GM19467 (cell line): Measurements from ENCODE around the gene CIDEB.

Experiments used
- ATAC-seq: cut with Tn5 transposase; IDR thresholded peaks from one replicate; pipeline ENCODE4 v1.9.1; 2021; ENCODE audit warnings: mild to moderate bottlenecking, moderate library complexity; ENCODE audit not compliant: unreplicated experiment

CIDEB gene

DNA sequence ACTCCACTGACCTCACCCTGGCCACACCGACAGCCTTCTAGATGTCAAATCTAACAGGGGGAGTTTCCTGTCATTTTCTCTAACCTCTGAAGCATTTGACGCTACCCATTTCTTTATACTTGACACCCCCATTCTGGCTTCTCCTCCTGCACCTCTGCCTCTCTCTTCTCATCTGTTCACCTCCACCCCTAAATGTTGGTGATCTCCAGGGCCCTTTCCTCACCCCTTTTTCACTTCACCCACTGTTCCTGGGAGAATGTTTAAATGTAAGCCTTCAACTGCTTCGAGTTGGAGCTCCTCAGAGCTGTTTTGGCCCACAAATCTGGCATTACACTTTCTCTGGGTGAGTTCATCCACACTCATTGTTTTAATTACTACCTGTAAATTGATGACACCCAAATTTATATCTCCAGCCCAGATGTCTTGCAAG lies 35.9 kb downstream of the CIDEB start:
- no peak for ATAC-seq

DNA sequence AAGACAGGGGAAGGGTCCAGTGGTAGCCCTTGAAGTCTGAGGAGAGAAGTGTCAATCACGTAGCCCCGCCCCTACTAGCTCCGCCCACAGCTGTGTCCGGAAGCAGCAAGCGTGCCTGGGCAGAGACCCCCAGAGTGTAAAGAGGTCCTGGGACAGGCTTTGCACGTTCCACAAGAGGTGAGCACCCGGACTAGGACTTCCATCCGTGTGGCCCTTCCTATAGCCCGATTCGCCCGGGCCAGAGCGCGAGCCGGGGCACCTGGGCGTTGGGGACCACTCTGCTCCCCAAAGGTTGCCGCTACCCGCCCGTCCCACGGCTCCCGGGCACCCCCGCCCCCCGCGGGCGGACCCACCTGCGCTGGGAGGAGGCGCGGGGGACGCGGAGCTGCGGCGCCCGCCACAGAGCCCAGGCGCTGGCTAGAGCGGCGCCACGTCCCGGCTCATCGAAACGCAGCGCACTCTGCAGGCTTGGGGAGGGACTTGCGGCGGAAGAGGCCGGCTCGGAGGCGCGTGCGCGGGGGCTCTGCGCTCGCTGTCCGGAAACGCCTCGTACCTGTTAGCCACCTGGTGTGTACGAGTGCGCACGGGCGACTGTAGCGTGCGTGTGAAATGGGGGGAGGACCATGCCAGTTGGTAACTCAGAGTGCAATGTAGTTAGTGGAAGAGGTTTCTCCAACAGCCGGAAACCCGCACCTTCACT lies 36.5 kb downstream of the CIDEB start, which contains the start of gene RABGGTA:
Gene RABGGTA, minus strand, starts transcription at position 464 of the 700 bp plus-strand sequence. CDS start 482 bp downstream, outside the sequence.
- ATAC-seq: peak; percentile 85

DNA sequence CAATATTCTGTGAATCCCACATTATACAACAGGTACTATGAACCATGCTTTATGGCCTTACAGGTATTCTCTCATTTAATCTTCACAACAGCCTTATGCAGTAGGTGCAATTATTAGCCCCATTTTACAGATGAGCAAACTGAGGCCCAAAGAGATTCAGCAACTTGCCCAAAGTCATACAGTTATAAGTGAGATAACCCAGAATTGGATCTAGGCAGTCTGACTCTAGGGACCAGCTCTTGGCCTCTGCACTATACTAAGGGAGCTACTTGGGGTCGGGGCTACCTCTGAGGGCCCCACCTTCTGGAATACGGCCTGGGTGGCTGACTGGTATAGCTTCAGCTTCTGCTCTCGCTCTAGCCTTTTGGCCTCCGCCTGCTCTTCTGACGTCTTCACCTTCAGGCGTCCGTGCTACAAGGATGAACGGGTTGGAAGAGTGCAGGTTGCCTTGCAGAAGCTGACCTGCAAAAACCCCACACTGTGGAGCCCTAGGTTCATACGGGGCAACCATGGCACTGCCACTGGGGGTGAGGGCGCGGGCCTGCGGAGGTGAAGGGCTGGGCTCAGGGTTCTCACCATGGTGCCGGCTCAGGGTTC lies 37.1 kb downstream of the CIDEB start:
- ATAC-seq: no peak

GRCh38 chr14:24269910-24270536 lies 37.8 kb downstream of the CIDEB start:
- no peak for ATAC-seq

GRCh38 chr14:24269368-24269767 lies 38.4 kb downstream of the CIDEB start:
- no peak for ATAC-seq

DNA sequence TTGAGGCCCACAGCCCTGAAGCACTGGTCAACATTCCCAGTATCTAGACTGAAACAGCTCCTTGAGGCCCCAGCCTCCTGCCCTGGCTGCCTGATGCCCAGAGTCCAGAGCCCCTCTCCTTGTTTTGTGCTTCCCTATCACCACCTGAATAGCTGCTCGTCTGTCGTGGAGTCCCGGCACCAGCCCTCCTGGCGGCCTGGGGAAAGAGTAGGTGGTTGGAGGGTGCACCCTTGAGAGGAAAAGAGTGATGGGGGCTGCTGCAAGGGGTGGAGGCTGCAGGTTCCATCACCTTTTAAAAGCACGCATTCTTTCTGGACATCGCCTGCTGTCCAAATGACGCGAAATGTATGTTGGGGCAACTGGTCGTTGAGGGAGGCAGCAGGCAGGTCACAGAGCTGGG lies 39.6 kb downstream of the CIDEB start:
- no peak for ATAC-seq

GRCh38 chr14:24267516-24267915 lies 40.3 kb downstream of the CIDEB start:
- ATAC-seq: no peak

DNA sequence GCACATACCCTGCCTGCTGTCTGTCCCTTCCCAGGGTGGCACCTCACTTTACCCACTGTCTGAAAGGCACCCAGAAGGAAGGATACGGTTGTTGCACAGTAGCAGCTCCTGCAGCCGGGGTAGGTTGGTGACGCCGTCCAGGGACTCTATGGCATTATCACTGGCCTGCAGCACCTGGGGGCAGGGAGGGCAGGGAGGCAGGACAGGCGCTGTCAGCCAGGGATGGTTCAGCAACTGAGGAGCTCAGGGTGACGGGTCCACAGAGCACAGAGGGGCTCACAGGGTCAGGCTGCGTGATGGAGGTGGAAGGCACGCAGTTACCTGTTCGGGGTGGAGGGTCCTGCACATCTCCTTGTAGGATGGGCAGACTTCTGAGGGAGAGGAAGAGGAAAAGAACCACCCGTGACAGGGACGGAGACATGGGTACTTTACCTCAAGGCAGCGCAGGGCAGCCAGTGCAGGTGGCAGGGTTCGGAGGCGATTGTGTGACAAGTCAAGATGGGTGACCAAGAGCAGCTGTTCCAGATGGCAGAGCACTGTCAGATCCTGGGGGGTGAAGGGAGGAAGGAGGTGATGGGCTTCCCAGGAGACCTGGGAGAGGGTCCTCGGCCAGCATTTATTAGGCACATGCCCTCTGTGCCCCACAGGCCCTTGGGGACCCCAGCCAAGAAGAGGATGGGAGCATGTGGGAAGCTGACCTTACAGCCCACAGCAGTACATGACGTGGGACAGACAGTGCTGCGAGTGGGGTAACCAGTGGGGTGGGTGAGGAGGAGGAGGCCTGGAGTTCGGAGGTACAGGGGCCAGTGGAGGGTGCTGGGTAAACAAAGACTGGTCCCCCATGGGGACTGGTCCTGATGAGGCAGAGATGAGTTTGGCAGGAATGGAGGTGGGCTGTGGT lies 41.2 kb downstream of the CIDEB start:
- ATAC-seq: no peak

GRCh38 chr14:24264298-24264697 lies 43.5 kb downstream of the CIDEB start:
- ATAC-seq: no peak

DNA sequence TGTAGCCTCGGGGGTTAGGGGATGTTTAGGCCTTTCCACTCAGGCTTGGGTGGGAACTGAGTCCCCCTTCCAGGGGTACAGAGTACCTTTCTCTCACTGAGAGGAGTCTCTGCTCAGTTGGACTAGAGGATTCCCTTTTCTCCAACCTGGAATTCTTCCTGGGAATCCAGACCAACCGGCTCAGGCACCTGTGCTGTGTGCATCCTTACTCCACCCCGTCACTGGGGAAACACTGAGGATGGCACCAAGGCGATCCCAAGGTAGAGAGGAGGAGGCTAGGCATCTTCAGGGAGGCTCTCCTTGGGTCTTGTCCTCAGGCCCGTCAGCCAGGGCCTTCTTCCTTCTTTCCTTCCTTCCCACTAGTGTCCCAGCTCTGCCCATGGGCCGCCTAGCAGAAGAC lies 43.9 kb downstream of the CIDEB start:
- no peak for ATAC-seq

DNA sequence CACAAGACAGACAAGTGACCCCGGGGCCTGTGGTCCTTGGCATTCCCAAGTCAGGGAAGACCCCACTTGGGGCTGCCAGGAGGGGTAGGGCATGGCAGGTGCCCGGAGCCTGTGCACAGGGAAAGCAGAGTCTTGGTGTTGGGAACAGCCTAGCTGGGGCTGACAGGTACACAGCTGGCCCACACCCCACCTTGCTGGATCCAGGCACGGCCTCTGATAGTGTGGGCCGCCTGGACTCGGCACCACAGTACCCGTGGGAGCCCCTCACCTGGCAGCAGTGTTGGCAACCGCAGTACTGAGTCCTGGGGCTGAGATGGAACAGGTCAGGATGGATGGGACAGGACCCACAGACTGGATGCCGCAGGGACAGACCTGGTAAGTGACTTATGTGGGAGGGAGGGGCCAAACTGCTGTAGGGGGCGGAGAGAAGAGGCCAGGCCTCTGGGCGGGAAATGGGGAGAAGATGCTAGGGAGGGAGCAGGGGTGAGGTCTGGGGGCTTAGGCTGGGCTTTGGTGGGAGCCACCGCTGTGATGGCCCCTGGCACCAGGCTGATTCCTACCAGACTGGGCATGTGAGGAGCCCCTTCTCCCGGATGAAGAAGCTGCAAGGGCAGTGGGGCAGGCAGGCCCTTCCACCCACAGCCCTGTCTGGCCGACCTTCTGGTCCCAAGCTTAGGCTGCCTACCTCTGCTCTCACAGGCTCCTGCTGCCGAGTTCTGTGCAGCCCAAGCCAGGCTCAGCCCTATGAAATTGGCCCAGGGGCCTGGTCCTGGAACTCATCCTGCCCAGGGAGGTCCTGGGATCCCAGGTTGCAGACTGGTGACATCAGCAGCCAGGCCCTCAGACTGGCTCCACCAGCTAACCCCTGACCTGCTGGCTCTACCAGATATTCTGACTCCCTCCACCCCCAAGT lies 44.7 kb downstream of the CIDEB start, which contains the start of gene TGM1:
Gene TGM1, minus strand, starts transcription at position 357 of the 913 bp plus-strand sequence. CDS start 825 bp downstream, outside the sequence.
- ATAC-seq: no peak

DNA sequence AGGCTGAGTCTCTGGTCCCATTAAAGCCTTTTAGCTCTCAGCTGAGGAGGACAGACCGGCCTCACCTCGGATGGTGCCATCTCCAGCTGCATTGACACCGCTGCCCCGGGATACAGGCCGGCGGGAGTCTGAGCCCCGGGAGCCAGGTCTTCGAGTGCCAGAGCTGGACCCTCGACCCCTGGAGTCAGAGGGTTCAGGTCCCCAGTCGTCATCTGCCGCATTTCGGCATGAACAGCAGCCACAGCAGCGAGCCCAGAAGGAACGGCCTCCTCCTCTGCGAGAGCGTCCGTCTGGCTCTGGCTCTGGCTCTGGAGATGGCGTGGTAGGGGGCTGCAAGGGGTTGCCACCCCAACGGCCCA lies 45.8 kb downstream of the CIDEB start:
- ATAC-seq: no peak

- no peak for ATAC-seq
These were observed 46.4 kb downstream of the CIDEB start for GRCh38 chr14:24261256-24261968.

DNA sequence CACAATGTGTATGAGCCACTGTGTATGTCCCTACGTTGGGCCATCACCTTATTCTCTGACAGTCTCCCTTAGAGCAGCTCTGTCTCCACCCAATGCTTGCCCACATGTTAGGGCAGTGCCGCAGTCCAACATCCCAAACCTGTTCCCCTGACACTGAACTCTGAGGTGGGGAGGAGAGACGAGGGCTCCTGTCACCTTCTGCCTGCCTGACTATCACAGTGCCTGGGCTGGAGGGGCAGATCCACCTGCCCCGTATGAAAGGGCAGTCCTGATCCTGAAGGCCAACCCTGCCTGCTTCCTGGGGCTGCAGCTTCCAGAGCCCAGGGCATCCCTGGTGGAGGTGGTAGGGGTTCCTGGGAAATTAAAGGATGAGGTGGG lies 47.0 kb downstream of the CIDEB start:
- ATAC-seq: no peak

DNA sequence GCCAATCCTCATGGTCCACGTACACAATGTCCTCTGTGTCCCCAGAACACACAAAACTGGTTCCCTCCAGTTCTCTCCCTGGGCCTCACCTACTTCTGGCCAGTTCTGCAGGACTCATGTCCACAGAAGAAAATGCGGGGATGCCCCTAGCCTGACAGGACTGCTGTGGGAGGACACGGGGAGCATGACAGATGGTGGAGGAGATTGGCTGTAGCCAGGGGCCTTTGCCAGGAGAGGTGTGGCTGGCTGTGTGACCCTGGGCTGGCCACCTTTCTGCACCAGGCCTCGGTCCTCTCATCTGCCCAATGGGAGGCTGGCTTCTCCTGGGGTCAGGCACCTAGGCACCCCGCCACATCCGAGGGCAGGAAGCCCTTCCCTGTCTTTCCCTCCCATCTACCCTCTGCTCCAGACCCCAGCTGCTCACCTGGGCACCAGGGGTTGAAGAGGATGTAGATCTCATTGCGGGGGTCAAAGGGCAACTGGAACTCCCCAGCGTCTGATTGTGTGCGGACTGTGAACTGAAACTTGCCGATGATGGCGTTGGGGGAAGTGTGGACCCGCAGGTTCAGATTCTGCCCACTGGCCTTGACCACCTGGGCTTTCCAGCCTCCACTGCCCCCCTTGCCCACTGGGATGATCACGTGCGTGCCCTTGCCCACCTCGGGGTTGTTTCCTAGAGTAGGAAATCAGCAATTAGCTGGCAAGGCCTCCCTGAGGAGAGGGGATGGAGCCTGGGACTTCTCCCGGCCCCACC lies 47.6 kb downstream of the CIDEB start:
- ATAC-seq: no peak

DNA sequence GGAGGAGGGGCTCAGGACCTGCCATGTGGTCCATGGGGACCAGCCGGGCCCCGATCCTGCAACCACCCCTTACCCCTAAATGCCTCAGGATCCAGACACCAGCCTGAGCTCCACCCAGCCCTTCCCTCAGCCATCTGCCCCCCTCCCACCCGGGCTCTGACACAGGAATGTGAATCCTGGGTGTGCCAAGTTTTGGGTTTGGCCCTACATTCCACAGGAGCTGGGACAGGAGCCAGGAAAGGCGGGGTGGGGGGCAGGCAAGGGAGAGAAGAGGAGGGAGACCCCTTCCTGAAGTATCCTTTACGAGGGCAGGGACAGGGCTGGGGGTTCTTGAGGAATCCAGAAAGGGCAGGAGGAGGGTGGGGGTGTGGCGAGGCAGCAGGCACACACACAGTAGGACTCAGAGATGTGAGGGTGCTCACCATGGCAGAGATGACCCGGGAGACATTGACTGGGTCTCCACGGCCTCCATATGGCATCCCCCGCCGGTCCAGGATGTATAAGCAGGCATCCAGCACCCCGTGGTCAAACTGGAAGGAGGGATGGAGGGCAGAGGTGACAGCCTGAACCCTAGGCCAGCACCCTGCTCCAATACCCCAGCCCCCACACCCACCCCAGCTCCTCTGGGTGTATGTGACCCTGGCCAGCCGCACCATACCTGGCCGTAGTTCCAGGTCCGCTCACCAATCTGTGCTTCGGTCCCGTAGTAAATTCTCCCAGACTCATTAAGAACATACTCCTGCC lies 48.3 kb downstream of the CIDEB start:
- no peak for ATAC-seq

DNA sequence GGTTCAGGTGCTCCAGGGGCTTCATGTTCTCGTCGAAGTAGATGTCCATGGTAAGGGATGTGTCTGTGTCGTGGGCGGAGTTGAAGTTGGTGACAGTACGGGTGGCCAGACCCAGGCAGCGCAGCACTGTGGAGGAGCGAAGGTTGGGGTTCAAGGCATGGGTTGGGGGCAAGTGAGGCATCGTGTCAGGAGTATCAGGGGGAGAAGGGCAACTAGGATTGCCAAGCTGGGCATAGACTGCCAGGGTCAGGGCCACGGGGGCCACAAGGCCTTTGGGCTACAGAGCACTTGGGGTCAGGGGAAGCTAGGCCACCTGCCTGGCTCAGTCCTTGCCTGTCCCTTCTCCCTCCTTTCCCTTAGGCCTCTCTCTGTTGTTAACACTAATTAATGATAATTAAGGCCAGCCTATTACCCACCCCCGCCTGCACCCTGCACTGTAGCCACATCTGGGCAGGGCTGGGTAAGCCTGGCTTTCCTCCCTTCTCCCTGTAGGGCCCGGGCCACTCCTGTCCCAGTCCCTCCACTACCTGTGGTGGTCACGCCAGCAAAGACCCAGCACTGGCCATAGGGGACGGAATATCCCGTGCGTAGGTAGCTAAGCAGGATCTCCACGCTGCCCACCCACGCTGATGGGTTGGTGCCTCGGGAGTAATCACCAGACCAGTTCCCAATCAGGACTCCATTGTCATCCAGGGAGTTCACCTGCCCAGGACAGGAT lies 49.1 kb downstream of the CIDEB start:
- ATAC-seq: no peak
